SK-N-SH treated with all-trans-retinoic acid at 6 μM for 48 hours (cell line): ENCODE results near the gene ANK2.
"Not testable (repeated sequence)": the region's sequence is repeated elsewhere in the genome, so short reads cannot be mapped to it uniquely, and the experiment has no call there.

Experiments
- ATAC-seq: fragments of 200-7000 bp; cut with Tn5 transposase; 3 replicates; pipeline ENCODE4 v1.9.1; 2020; ENCODE audit warnings: mild to moderate bottlenecking, moderate library complexity
- ARNTL ChIP-seq: fragments of 450-650 bp; formaldehyde crosslinking; IDR thresholded peaks from 2 replicates; pipeline ENCODE4 v1.5.0; 2020; ENCODE audit warnings: low read depth, mild to moderate bottlenecking, moderate library complexity, borderline replicate concordance
- BACH2 ChIP-seq: fragments of 250-450 bp; sonication (Bioruptor Pico); IDR thresholded peaks from 2 replicates; pipeline ENCODE4 v1.9.0; 2021; ENCODE audit warnings: mild to moderate bottlenecking, borderline replicate concordance
- CSDC2 ChIP-seq: fragments of 250-450 bp; sonication (Bioruptor Pico); IDR thresholded peaks from 2 replicates; pipeline ENCODE4 v1.5.0; 2020; ENCODE audit warnings: mild to moderate bottlenecking, moderate library complexity
- ESRRG ChIP-seq: fragments of 250-450 bp; sonication (Bioruptor Pico); IDR thresholded peaks from 2 replicates; pipeline ENCODE4 v1.6.1; 2021; ENCODE audit warnings: mild to moderate bottlenecking
- ISL1 ChIP-seq: fragments of 250-450 bp; sonication (Bioruptor Pico); IDR thresholded peaks from 2 replicates; pipeline ENCODE4 v2.1.2; 2022; ENCODE audit warnings: mild to moderate bottlenecking, moderate library complexity
- OSR1 ChIP-seq: fragments of 250-450 bp; sonication (Bioruptor Pico); IDR thresholded peaks from 2 replicates; pipeline ENCODE4 v1.8.0; 2022; ENCODE audit warnings: moderate library complexity, mild to moderate bottlenecking, inconsistent platforms
- PPARA ChIP-seq: fragments of 250-450 bp; sonication (Bioruptor Pico); IDR thresholded peaks from 2 replicates; pipeline ENCODE4 v1.5.0; 2020; ENCODE audit warnings: mild to moderate bottlenecking, borderline replicate concordance
- SNAI2 ChIP-seq: fragments of 250-450 bp; sonication (Bioruptor Pico); IDR thresholded peaks from 2 replicates; pipeline ENCODE4 v1.5.0; 2020; ENCODE audit warnings: mild to moderate bottlenecking, moderate library complexity
- TOX ChIP-seq: fragments of 250-450 bp; sonication (Bioruptor Pico); IDR thresholded peaks from 2 replicates; pipeline ENCODE4 v1.8.0; 2021; ENCODE audit warnings: mild to moderate bottlenecking, moderate library complexity, borderline replicate concordance
- ZC3H10 ChIP-seq: fragments of 250-450 bp; sonication (Bioruptor Pico); IDR thresholded peaks from 2 replicates; pipeline ENCODE4 v1.5.1; 2021; ENCODE audit warnings: mild to moderate bottlenecking, moderate library complexity
- ZFP3 ChIP-seq: fragments of 250-450 bp; sonication (Bioruptor Pico); IDR thresholded peaks from 2 replicates; pipeline ENCODE4 v1.5.0; 2020; ENCODE audit warnings: mild to moderate bottlenecking, moderate library complexity
- ZFP30 ChIP-seq: fragments of 450-650 bp; formaldehyde crosslinking; IDR thresholded peaks from 2 replicates; pipeline ENCODE4 v1.5.0; 2022; ENCODE audit warnings: mild to moderate bottlenecking, moderate library complexity
- ZNF565 ChIP-seq: fragments of 450-650 bp; formaldehyde crosslinking; conservative IDR thresholded peaks from 2 replicates; pipeline ENCODE4 v1.5.0; 2020; ENCODE audit warnings: low read depth, mild to moderate bottlenecking, moderate library complexity
- ZNF70 ChIP-seq: fragments of 450-650 bp; formaldehyde crosslinking; IDR thresholded peaks from 2 replicates; pipeline ENCODE4 v1.5.0; 2020; ENCODE audit warnings: mild to moderate bottlenecking, moderate library complexity
- TF ChIP-seq, protein P1 (sequence below): fragments of 250-450 bp; sonication (Bioruptor Pico); IDR thresholded peaks from 2 replicates; pipeline ENCODE4 v1.8.0; 2020; ENCODE audit warnings: mild to moderate bottlenecking, moderate library complexity, borderline replicate concordance
- TF ChIP-seq, protein P2 (sequence below): fragments of 250-450 bp; sonication (Bioruptor Pico); IDR thresholded peaks from 2 replicates; pipeline ENCODE4 v1.5.1; 2021; ENCODE audit warnings: mild to moderate bottlenecking, moderate library complexity
- TF ChIP-seq, protein P3 (sequence below): fragments of 250-450 bp; sonication (Bioruptor Pico); IDR thresholded peaks from 2 replicates; pipeline ENCODE4 v1.5.1; 2020; ENCODE audit warnings: low read depth, mild to moderate bottlenecking, moderate library complexity
- TF ChIP-seq, protein P4 (sequence below): fragments of 250-450 bp; sonication (Bioruptor Pico); IDR thresholded peaks from 2 replicates; pipeline ENCODE4 v1.5.0; 2020; ENCODE audit warnings: mild to moderate bottlenecking, moderate library complexity
- TF ChIP-seq, protein P5 (sequence below): fragments of 250-450 bp; sonication (Bioruptor Pico); IDR thresholded peaks from 2 replicates; pipeline ENCODE4 v1.8.0; 2021; ENCODE audit warnings: low read depth, mild to moderate bottlenecking, moderate library complexity, borderline replicate concordance

The ANK2 gene

DNA sequence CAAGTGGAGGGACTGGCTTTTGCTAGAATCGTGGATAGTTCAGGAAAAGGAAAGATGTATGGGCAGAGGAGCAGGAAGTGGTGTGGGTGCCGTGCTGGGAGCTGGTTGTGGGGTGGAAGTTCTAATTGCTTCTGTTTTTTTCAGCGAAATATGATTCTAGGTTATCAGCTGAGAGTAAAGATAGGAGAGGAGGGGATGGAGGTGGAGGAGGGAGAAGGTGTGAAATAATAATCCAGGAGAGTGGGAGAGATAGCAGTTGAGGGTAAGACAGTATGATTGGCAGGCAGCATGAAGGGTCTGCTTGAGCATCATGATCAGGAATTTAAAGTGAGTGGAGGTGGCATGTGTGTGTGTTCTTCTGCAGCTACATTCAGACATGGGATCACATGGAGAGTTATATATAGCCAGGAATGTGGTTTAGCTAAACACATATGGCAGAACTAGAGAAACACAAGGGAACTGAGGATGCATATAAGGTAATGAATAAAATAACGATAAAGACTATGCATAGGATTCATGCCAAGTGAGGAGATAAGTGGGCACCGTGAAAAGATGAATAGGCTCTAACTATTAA lies 133.7 kb downstream of the ANK2 start:
- ATAC-seq, result no peak
- TF ChIP-seq, protein P1, sequence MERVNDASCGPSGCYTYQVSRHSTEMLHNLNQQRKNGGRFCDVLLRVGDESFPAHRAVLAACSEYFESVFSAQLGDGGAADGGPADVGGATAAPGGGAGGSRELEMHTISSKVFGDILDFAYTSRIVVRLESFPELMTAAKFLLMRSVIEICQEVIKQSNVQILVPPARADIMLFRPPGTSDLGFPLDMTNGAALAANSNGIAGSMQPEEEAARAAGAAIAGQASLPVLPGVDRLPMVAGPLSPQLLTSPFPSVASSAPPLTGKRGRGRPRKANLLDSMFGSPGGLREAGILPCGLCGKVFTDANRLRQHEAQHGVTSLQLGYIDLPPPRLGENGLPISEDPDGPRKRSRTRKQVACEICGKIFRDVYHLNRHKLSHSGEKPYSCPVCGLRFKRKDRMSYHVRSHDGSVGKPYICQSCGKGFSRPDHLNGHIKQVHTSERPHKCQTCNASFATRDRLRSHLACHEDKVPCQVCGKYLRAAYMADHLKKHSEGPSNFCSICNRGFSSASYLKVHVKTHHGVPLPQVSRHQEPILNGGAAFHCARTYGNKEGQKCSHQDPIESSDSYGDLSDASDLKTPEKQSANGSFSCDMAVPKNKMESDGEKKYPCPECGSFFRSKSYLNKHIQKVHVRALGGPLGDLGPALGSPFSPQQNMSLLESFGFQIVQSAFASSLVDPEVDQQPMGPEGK, result no peak
- TF ChIP-seq, protein P2, sequence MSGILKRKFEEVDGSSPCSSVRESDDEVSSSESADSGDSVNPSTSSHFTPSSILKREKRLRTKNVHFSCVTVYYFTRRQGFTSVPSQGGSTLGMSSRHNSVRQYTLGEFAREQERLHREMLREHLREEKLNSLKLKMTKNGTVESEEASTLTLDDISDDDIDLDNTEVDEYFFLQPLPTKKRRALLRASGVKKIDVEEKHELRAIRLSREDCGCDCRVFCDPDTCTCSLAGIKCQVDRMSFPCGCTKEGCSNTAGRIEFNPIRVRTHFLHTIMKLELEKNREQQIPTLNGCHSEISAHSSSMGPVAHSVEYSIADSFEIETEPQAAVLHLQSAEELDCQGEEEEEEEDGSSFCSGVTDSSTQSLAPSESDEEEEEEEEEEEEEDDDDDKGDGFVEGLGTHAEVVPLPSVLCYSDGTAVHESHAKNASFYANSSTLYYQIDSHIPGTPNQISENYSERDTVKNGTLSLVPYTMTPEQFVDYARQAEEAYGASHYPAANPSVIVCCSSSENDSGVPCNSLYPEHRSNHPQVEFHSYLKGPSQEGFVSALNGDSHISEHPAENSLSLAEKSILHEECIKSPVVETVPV, result no peak
- TF ChIP-seq ZC3H10 (no peak), PPARA (CRISPR knock-in tag) (no peak), SNAI2 (CRISPR knock-in tag) (no peak), ZNF565 (CRISPR knock-in tag) (no peak), ZNF70 (CRISPR knock-in tag) (no peak), ARNTL (CRISPR knock-in tag) (no peak), ESRRG (CRISPR knock-in tag) (no peak)
- TF ChIP-seq, protein P3, sequence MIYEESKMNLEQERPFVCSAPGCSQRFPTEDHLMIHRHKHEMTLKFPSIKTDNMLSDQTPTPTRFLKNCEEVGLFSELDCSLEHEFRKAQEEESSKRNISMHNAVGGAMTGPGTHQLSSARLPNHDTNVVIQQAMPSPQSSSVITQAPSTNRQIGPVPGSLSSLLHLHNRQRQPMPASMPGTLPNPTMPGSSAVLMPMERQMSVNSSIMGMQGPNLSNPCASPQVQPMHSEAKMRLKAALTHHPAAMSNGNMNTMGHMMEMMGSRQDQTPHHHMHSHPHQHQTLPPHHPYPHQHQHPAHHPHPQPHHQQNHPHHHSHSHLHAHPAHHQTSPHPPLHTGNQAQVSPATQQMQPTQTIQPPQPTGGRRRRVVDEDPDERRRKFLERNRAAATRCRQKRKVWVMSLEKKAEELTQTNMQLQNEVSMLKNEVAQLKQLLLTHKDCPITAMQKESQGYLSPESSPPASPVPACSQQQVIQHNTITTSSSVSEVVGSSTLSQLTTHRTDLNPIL (CRISPR knock-in tag), result no peak
- TF ChIP-seq, protein P4, sequence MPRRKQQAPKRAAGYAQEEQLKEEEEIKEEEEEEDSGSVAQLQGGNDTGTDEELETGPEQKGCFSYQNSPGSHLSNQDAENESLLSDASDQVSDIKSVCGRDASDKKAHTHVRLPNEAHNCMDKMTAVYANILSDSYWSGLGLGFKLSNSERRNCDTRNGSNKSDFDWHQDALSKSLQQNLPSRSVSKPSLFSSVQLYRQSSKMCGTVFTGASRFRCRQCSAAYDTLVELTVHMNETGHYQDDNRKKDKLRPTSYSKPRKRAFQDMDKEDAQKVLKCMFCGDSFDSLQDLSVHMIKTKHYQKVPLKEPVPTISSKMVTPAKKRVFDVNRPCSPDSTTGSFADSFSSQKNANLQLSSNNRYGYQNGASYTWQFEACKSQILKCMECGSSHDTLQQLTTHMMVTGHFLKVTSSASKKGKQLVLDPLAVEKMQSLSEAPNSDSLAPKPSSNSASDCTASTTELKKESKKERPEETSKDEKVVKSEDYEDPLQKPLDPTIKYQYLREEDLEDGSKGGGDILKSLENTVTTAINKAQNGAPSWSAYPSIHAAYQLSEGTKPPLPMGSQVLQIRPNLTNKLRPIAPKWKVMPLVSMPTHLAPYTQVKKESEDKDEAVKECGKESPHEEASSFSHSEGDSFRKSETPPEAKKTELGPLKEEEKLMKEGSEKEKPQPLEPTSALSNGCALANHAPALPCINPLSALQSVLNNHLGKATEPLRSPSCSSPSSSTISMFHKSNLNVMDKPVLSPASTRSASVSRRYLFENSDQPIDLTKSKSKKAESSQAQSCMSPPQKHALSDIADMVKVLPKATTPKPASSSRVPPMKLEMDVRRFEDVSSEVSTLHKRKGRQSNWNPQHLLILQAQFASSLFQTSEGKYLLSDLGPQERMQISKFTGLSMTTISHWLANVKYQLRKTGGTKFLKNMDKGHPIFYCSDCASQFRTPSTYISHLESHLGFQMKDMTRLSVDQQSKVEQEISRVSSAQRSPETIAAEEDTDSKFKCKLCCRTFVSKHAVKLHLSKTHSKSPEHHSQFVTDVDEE (CRISPR knock-in tag), result no peak
- TF ChIP-seq, all 23 proteins: peak for 0

DNA sequence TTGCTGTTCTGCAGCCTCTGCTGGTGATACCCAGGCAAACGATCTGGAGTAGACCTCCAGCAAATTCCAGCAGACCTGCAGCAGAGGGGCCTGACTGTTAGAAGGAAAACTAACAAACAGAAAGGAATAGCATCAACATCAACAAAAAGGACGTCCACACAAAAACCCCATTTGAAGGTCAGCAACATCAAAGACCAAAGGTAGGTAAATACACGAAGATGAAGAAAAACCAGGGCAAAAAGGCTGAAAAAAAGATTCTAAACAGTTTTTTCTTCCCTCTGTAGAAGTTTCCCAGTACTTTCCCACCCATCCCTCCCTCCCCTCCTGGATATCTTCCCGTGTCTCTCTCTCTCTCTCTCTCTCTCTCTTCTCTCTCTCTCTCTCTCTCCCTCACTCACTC lies 136.8 kb downstream of the ANK2 start:
- ATAC-seq, result not testable (repeated sequence)

DNA sequence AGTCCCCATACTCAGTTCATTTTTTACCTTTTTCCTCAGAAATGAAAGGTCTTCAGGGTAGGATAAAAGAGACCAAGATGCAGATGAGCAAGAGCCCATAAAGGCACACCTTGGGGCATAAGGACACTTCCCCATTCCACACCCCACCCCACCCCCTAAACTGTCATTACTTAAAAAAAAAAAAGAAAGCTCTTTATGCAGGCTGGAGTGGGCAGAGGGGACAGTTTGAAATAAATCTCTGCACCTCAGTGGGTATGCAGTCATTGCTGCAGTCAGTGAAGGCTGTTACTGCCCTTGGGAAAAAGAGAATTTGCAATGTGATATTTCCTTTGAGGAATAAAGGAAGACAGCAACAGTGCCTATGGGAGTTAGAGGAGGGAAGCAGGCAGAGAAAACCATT lies 137.5 kb downstream of the ANK2 start:
- TF ChIP-seq BACH2 (CRISPR knock-in tag), result no peak
- TF ChIP-seq, protein P5, sequence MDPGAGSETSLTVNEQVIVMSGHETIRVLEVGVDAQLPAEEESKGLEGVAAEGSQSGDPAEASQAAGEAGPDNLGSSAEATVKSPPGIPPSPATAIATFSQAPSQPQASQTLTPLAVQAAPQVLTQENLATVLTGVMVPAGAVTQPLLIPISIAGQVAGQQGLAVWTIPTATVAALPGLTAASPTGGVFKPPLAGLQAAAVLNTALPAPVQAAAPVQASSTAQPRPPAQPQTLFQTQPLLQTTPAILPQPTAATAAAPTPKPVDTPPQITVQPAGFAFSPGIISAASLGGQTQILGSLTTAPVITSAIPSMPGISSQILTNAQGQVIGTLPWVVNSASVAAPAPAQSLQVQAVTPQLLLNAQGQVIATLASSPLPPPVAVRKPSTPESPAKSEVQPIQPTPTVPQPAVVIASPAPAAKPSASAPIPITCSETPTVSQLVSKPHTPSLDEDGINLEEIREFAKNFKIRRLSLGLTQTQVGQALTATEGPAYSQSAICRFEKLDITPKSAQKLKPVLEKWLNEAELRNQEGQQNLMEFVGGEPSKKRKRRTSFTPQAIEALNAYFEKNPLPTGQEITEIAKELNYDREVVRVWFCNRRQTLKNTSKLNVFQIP (CRISPR knock-in tag), result no peak
- TF ChIP-seq OSR1 (CRISPR knock-in tag), result no peak
- TF ChIP-seq ISL1 (CRISPR knock-in tag), result no peak
- no peak for TF ChIP-seq ZFP3 (CRISPR knock-in tag)
- TF ChIP-seq CSDC2, result no peak
- TF ChIP-seq, protein P4 (CRISPR knock-in tag), result no peak
- TF ChIP-seq TOX (CRISPR knock-in tag), result no peak
- TF ChIP-seq, protein P2, result no peak
- TF ChIP-seq ESRRG (CRISPR knock-in tag), result no peak
- TF ChIP-seq ZNF70 (CRISPR knock-in tag), result no peak
- no peak for TF ChIP-seq ZC3H10
- TF ChIP-seq ZFP30, result no peak
- no peak for ATAC-seq
